ENCODE measurements around the gene MRPL22. TPM values are rescaled to one million over a fixed set of nuclear protein-coding genes. Genes with fewer than 3 reads are reported as not detected.

The MRPL22 gene
- total and polyA plus RNA-seq, 4 donors, result 12.5 to 57.3 (median 20.9) TPM

DNA sequence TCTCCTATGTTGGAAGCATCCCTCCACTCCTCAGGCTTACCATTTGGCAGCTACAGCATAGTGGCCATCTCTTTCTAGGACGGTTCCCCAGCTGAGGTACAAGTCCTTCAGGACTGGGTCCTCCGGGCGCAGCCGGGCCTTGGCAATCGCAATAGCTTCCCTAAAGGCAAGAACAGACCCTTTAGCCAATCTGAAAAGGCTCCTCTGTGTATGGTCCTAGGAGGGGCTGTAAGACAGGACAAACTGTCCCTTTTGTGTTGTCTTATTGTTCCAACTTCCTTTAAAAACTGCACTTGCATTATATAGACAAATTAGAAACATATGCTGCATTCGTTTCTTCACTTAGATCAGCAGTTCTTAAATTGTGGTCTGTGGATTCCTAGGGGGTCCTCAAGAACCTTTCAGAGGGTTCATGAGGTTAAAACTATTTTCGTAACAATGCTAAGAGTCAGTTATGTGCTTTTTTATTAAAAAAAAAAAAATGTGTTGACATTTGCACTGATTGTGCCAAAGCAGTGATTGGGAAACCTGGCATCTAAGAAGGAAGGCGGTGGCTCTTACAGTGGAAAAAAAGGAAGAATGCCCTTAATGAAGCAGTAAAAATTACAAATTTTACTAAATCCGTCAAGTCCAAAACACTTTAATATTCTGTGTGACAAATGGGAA is 41.6 kb upstream of the MRPL22 start:
- 85% methylated on average over 9 of the region's 9 CpGs for WGBS
- Histone ChIP-seq H3K9ac (ENCODE audit: low read depth in 1 of 2, low read length in 2 of 2) (no peak overlapping the region), H3K4me1 (ENCODE audit: control insufficient read depth in 4 of 4, insufficient read depth in 4 of 4, low read length in 3 of 4) (peaks cover 0 to 6% (median 0%) of the 10 kb centered on the region in 4 donors), H3K9me3 (ENCODE audit: control insufficient read depth in 4 of 4, low read length in 3 of 4) (no peaks in the 10 kb centered on the region), H3K27ac (ENCODE audit: low read depth in 1 of 2, low read length in 2 of 2) (no peak overlapping the region), H3K4me3 (ENCODE audit: low read depth in 1 of 3, low read length in 3 of 3) (no peak overlapping the region), H3K27me3 (ENCODE audit: control insufficient read depth in 4 of 4, insufficient read depth in 4 of 4, low read length in 3 of 4) (no peaks in the 10 kb centered on the region), H3K36me3 (ENCODE audit: control insufficient read depth in 4 of 4, insufficient read depth in 3 of 4, low read depth in 1 of 4, low read length in 3 of 4) (peaks cover 17 to 70% (median 54%) of the 10 kb centered on the region in 4 donors)
- no peak for DNase-seq (ENCODE audit: low spot score)
- TF ChIP-seq JUND (IDR thresholded peaks at IDR 0.05) (no peak), NR2F2 (IDR thresholded peaks at IDR 0.05) (no peak)

GRCh38 chr5:154900066-154900465 is 40.8 kb upstream of the MRPL22 start:
- Histone ChIP-seq H3K4me1 (ENCODE audit: control insufficient read depth in 4 of 4, insufficient read depth in 4 of 4, low read length in 3 of 4) (peaks cover 0 to 6% (median 0%) of the 10 kb centered on the region in 4 donors), H3K27me3 (ENCODE audit: control insufficient read depth in 4 of 4, insufficient read depth in 4 of 4, low read length in 3 of 4) (no peaks in the 10 kb centered on the region), H3K27ac (ENCODE audit: low read depth in 1 of 2, low read length in 2 of 2) (no peak overlapping the region), H3K36me3 (ENCODE audit: control insufficient read depth in 4 of 4, insufficient read depth in 3 of 4, low read depth in 1 of 4, low read length in 3 of 4) (peaks cover 19 to 74% (median 55%) of the 10 kb centered on the region in 4 donors), H3K4me3 (ENCODE audit: low read depth in 1 of 3, low read length in 3 of 3) (no peak overlapping the region), H3K9me3 (ENCODE audit: control insufficient read depth in 4 of 4, low read length in 3 of 4) (no peaks in the 10 kb centered on the region), H3K9ac (ENCODE audit: low read depth in 1 of 2, low read length in 2 of 2) (no peak overlapping the region)
- 99% methylated on average over 1 of the region's 1 CpG for WGBS
- no peak for TF ChIP-seq GABPA (IDR thresholded peaks at IDR 0.05 in 1 of 2, conservative IDR thresholded peaks at IDR 0.05 in 1 of 2)
- TF ChIP-seq MAX (IDR thresholded peaks at IDR 0.05), result no peak
- no peak for TF ChIP-seq NR2F2 (IDR thresholded peaks at IDR 0.05)
- no peak for TF ChIP-seq HNF4A (conservative IDR thresholded peaks at IDR 0.05)
- TF ChIP-seq, protein P1, sequence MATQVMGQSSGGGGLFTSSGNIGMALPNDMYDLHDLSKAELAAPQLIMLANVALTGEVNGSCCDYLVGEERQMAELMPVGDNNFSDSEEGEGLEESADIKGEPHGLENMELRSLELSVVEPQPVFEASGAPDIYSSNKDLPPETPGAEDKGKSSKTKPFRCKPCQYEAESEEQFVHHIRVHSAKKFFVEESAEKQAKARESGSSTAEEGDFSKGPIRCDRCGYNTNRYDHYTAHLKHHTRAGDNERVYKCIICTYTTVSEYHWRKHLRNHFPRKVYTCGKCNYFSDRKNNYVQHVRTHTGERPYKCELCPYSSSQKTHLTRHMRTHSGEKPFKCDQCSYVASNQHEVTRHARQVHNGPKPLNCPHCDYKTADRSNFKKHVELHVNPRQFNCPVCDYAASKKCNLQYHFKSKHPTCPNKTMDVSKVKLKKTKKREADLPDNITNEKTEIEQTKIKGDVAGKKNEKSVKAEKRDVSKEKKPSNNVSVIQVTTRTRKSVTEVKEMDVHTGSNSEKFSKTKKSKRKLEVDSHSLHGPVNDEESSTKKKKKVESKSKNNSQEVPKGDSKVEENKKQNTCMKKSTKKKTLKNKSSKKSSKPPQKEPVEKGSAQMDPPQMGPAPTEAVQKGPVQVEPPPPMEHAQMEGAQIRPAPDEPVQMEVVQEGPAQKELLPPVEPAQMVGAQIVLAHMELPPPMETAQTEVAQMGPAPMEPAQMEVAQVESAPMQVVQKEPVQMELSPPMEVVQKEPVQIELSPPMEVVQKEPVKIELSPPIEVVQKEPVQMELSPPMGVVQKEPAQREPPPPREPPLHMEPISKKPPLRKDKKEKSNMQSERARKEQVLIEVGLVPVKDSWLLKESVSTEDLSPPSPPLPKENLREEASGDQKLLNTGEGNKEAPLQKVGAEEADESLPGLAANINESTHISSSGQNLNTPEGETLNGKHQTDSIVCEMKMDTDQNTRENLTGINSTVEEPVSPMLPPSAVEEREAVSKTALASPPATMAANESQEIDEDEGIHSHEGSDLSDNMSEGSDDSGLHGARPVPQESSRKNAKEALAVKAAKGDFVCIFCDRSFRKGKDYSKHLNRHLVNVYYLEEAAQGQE (IDR thresholded peaks at IDR 0.05), result no peak
- TF ChIP-seq FOXA1 (IDR thresholded peaks at IDR 0.05), result no peak
- no peak for DNase-seq (ENCODE audit: low spot score)

GRCh38 chr5:154901276-154901675 is 39.6 kb upstream of the MRPL22 start:
- no peak overlapping the region for H3K9ac ChIP-seq (ENCODE audit: low read depth in 1 of 2, low read length in 2 of 2)
- no peaks in the 10 kb centered on the region for H3K9me3 ChIP-seq (ENCODE audit: control insufficient read depth in 4 of 4, low read length in 3 of 4)
- TF ChIP-seq TAF1 (conservative IDR thresholded peaks at IDR 0.05) (no peak), GABPA (IDR thresholded peaks at IDR 0.05 in 1 of 2, conservative IDR thresholded peaks at IDR 0.05 in 1 of 2) (no peak), NR2F2 (IDR thresholded peaks at IDR 0.05) (no peak), RXRA (IDR thresholded peaks at IDR 0.05) (no peak), MAX (IDR thresholded peaks at IDR 0.05) (no peak), RAD21 (IDR thresholded peaks at IDR 0.05) (no peak), FOXA1 (IDR thresholded peaks at IDR 0.05) (no peak), SP1 (IDR thresholded peaks at IDR 0.05) (no peak)
- TF ChIP-seq, protein P2, sequence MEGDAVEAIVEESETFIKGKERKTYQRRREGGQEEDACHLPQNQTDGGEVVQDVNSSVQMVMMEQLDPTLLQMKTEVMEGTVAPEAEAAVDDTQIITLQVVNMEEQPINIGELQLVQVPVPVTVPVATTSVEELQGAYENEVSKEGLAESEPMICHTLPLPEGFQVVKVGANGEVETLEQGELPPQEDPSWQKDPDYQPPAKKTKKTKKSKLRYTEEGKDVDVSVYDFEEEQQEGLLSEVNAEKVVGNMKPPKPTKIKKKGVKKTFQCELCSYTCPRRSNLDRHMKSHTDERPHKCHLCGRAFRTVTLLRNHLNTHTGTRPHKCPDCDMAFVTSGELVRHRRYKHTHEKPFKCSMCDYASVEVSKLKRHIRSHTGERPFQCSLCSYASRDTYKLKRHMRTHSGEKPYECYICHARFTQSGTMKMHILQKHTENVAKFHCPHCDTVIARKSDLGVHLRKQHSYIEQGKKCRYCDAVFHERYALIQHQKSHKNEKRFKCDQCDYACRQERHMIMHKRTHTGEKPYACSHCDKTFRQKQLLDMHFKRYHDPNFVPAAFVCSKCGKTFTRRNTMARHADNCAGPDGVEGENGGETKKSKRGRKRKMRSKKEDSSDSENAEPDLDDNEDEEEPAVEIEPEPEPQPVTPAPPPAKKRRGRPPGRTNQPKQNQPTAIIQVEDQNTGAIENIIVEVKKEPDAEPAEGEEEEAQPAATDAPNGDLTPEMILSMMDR (IDR thresholded peaks at IDR 0.05; ENCODE audit: low read depth, low read length, missing input control), result no peak
- peaks cover 17 to 68% (median 47%) of the 10 kb centered on the region in 4 donors for H3K36me3 ChIP-seq (ENCODE audit: control insufficient read depth in 4 of 4, insufficient read depth in 3 of 4, low read depth in 1 of 4, low read length in 3 of 4)
- no peak for DNase-seq (ENCODE audit: low spot score)
- H3K27ac ChIP-seq (ENCODE audit: low read depth in 1 of 2, low read length in 2 of 2), result no peak overlapping the region
- no peak overlapping the region for H3K4me3 ChIP-seq (ENCODE audit: low read depth in 1 of 3, low read length in 3 of 3)
- WGBS, result 96% methylated on average over 2 of the region's 2 CpGs
- no peaks in the 10 kb centered on the region for H3K27me3 ChIP-seq (ENCODE audit: control insufficient read depth in 4 of 4, insufficient read depth in 4 of 4, low read length in 3 of 4)
- H3K4me1 ChIP-seq (ENCODE audit: control insufficient read depth in 4 of 4, insufficient read depth in 4 of 4, low read length in 3 of 4), result peaks cover 0 to 6% (median 0%) of the 10 kb centered on the region in 4 donors

Data from liver (tissue), 9 donors.